K562 (cell line): ENCODE measurements around the gene SYNM. TPM values are rescaled to one million over a fixed set of nuclear protein-coding genes. Genes with fewer than 3 reads are reported as not detected.

Source experiments
- ATAC-seq: fragments of 200-7000 bp; cut with Tn5 transposase; 3 replicates; pipeline ENCODE4 v1.9.1; 2020; ENCODE audit warnings: moderate library complexity
- BruUV-seq: library from RNA; stranded (reverse); fragments of 400-500 nt; replicated peaks from 2 replicates; lab custom pipeline; 2021; lab: Mats Ljungman, UMichigan
- CTCF ChIA-PET: fragments of 300-600 bp; formaldehyde crosslinking; extraction: SDS; loops from one replicate; lab custom pipeline; 2021; ENCODE audit warnings: low intra/inter-chr PET ratio; lab: Yijun Ruan, JAX
- POLR2A ChIA-PET: fragments of 300-600, 350-650 bp; sonication (Branson Sonifier 250); formaldehyde crosslinking; extraction: SDS; loops from one replicate; lab custom pipeline; 2021; ENCODE audit warnings: antibody characterized with exemption, inconsistent platforms; lab: Yijun Ruan, JAX
- DNase-seq, 4 experiments: peaks; one replicate each; pipeline versions ENCODE4 v3.0.0 to v3.0.0-alpha.2; 2011 to 2018; ENCODE audit warnings: low spot score in 3 of 4, mixed read lengths in 3 of 4; ENCODE audit errors: extremely low read depth in 1 of 4
- FAIRE-seq: peaks from 2 replicates; lab custom pipeline; 2011; peaks lifted over from hg19 to GRCh38; lab: Jason Lieb, UNC
- H2AFZ ChIP-seq: 2 replicates; pipeline ENCODE4 v1.6.0; 2011; ENCODE audit warnings: low read depth, low read length, control low read depth, inconsistent platforms
- H3K27ac ChIP-seq: fragments of 200-600 bp; 3 replicates; pipeline ENCODE4 v1.8.0; 2011; ENCODE audit warnings: low read depth, mild to moderate bottlenecking, control low read depth, inconsistent platforms, low read length, moderate library complexity, mixed read lengths; ENCODE audit errors: extremely low read depth
- H3K27me3 ChIP-seq, 2 experiments: fragments of 300-600 bp in 1 of 2; 2 replicates in 1 of 2; 3 replicates in 1 of 2; pipeline versions ENCODE4 v1.6.0 to v1.8.0; 2011; ENCODE audit warnings: inconsistent platforms in 2 of 2, low read length in 2 of 2, mild to moderate bottlenecking in 1 of 2, mixed read lengths in 1 of 2, moderate library complexity in 1 of 2; ENCODE audit not compliant: control insufficient read depth in 2 of 2, insufficient read depth in 2 of 2
- H3K36me3 ChIP-seq: fragments of 300-600 bp; 3 replicates; pipeline ENCODE4 v1.8.0; 2011; ENCODE audit warnings: mild to moderate bottlenecking, low read length, inconsistent platforms; ENCODE audit not compliant: control insufficient read depth, insufficient read depth
- H3K4me1 ChIP-seq, 2 experiments: fragments of 200-600 bp in 1 of 2; replicated peaks in 1 of 2; 2 replicates in 1 of 2; 3 replicates in 1 of 2; pipeline versions ENCODE4 v1.5.1 to v1.8.0; 2011; ENCODE audit warnings: inconsistent platforms in 2 of 2, low read length in 2 of 2, mild to moderate bottlenecking in 1 of 2, mixed read lengths in 1 of 2, moderate library complexity in 1 of 2; ENCODE audit not compliant: control insufficient read depth in 2 of 2, insufficient read depth in 2 of 2
- H3K4me2 ChIP-seq: 2 replicates; pipeline ENCODE4 v1.6.1; 2011; ENCODE audit warnings: low read length, control low read depth, inconsistent platforms, mixed read lengths; ENCODE audit not compliant: insufficient read depth
- H3K4me3 ChIP-seq: fragments of 200-600 bp; sonication (generic), shearing (Covaris generic); 2 replicates; pipeline ENCODE4 v1.5.1; 2016; ENCODE audit warnings: control low read depth, inconsistent platforms
- H3K79me2 ChIP-seq: fragments of 200-600 bp; 3 replicates; pipeline ENCODE4 v1.8.0; 2011; ENCODE audit warnings: low read length, inconsistent platforms; ENCODE audit not compliant: control insufficient read depth, insufficient read depth
- H3K9ac ChIP-seq, 2 experiments: 2 replicates each; pipeline versions ENCODE4 v1.6.0 to v1.6.1; 2011; ENCODE audit warnings: low read depth in 2 of 2, low read length in 2 of 2, control low read depth in 1 of 2, inconsistent platforms in 1 of 2, mild to moderate bottlenecking in 1 of 2, mixed read lengths in 1 of 2; ENCODE audit not compliant: insufficient read depth in 1 of 2
- H3K9me1 ChIP-seq: one replicate; pipeline ENCODE4 v1.6.0; 2011; ENCODE audit warnings: inconsistent platforms, mild to moderate bottlenecking, low read length, moderate library complexity; ENCODE audit not compliant: control insufficient read depth, insufficient read depth
- H3K9me3 ChIP-seq: replicated peaks from 2 replicates; pipeline ENCODE4 v1.5.1; 2011; ENCODE audit warnings: low read depth, low read length, inconsistent platforms; ENCODE audit not compliant: control insufficient read depth, insufficient read depth
- H4K20me1 ChIP-seq: replicated peaks from 2 replicates; pipeline ENCODE4 v1.6.1; 2011; ENCODE audit warnings: low read length, inconsistent platforms, mixed read lengths; ENCODE audit not compliant: control insufficient read depth, insufficient read depth
- BHLHE40 ChIP-seq: IDR thresholded peaks from 2 replicates; pipeline ENCODE4 v1.6.1; 2011; ENCODE audit warnings: low read length, improper control_type of control experiment
- BRD9 ChIP-seq: fragments of 450-650 bp; IDR thresholded peaks from 2 replicates; pipeline ENCODE4 v1.6.1; 2018; ENCODE audit warnings: low read depth; ENCODE audit not compliant: partially characterized antibody
- CBX8 ChIP-seq: fragments of 200-600 bp; sonication (generic); IDR thresholded peaks from 2 replicates; pipeline ENCODE4 v1.6.1; 2012; ENCODE audit warnings: borderline replicate concordance, mixed run types, low read depth, mild to moderate bottlenecking, moderate library complexity, mixed read lengths, low read length, control low read depth, inconsistent platforms; ENCODE audit not compliant: poor library complexity, severe bottlenecking; ENCODE audit errors: extremely low read depth
- CC2D1A ChIP-seq: fragments of 450-650 bp; IDR thresholded peaks from 2 replicates; pipeline ENCODE4 v1.6.1; 2017; ENCODE audit warnings: mild to moderate bottlenecking
- FOXP1 ChIP-seq: sonication (generic); formaldehyde crosslinking; IDR thresholded peaks from 2 replicates; pipeline ENCODE4 v1.8.0; 2022; ENCODE audit warnings: mild to moderate bottlenecking, missing genetic modification reagents
- FUS ChIP-seq: fragments of 200-400 bp; formaldehyde crosslinking; optimal IDR thresholded peaks from 2 replicates; pipeline ENCODE3; 2017; ENCODE audit warnings: low read depth, low read length
- MTA2 ChIP-seq: fragments of 450-650 bp; IDR thresholded peaks from 2 replicates; pipeline ENCODE4 v1.6.1; 2016; ENCODE audit warnings: low read depth
- RBM25 ChIP-seq: fragments of 200-400 bp; formaldehyde crosslinking; IDR thresholded peaks from 2 replicates; pipeline ENCODE4 v1.6.1; 2018; ENCODE audit warnings: low read length, low read depth, moderate library complexity; ENCODE audit not compliant: severe bottlenecking
- ZNF668 ChIP-seq: fragments of 250-450 bp; sonication (Bioruptor Pico); IDR thresholded peaks from 2 replicates; pipeline ENCODE4 v1.8.0; 2022; ENCODE audit warnings: mild to moderate bottlenecking, inconsistent platforms
- ZNF76 ChIP-seq: fragments of 250-450 bp; sonication (Bioruptor Pico); IDR thresholded peaks from 2 replicates; pipeline ENCODE4 v1.4.0; 2020; ENCODE audit warnings: mild to moderate bottlenecking, moderate library complexity, borderline replicate concordance
- ZNF764 ChIP-seq: fragments of 250-450 bp; sonication (Bioruptor Pico); IDR thresholded peaks from 2 replicates; pipeline ENCODE4 v1.4.0; 2020; ENCODE audit warnings: low read depth, mild to moderate bottlenecking, moderate library complexity
- ZNF780A ChIP-seq: fragments of 250-450 bp; sonication (Bioruptor Pico); IDR thresholded peaks from 2 replicates; pipeline ENCODE4 v1.5.0; 2021; ENCODE audit warnings: mild to moderate bottlenecking
- WGBS: fragments of 100-300 bp; shearing (Covaris generic); methylation state at CpG from one replicate; pipeline ENCODE4 v1.1.6; 2016; ENCODE audit warnings: low coverage, mixed read lengths; ENCODE audit not compliant: insufficient coverage; ENCODE audit errors: missing lambda C conversion rate; 5-methylcytosine and 5-hydroxymethylcytosine counted together
- in situ Hi-C: fragments of 300-500 bp; cut with MboI; formaldehyde crosslinking; loops from 4 replicates; pipeline ENCODE4 v1.15.0; 2018; ENCODE audit warnings: inconsistent platforms, mixed read lengths
- intact Hi-C: fragments of 100-400 bp; cut with micrococcal nuclease; formaldehyde crosslinking; loops from 2 replicates; pipeline ENCODE4 v1.14.2; 2022
- polyA plus RNA-seq, 8 experiments: library from polyadenylated mRNA; depleted of rRNA in 4 of 8; stranded (reverse) in 5 of 8; unstranded in 3 of 8; fragments of >200 nt; fragmentation: Nextera tagmentation in 2 of 8; fragmentation: Illumina TruSeq in 1 of 8; extraction: Ambion mirVana in 2 of 8; extraction: Trizol in 1 of 8; gene quantifications; 2 replicates each; pipeline versions ENCODE4 v1.2.1 to v1.2.3, GENCODE V29; 2011 to 2014; ENCODE audit warnings: inconsistent platforms in 1 of 8, missing spikeins in 1 of 8
- total RNA-seq, 7 experiments: library from RNA; depleted of rRNA in 6 of 7; stranded (reverse); fragments of >200 nt in 6 of 7; fragmentation: Illumina TruSeq in 2 of 7; extraction: Trizol in 2 of 7; gene quantifications; 2 replicates each; pipeline versions ENCODE4 v1.2.1 to v1.2.3, GENCODE V29; 2011 to 2021; ENCODE audit warnings: low replicate concordance in 1 of 7
- TF ChIP-seq, protein P1 (sequence below): fragments of 250-450 bp; sonication (Bioruptor Pico); IDR thresholded peaks from 2 replicates; pipeline ENCODE4 v1.5.0; 2021
- TF ChIP-seq, protein P2 (sequence below): fragments of 250-450 bp; sonication (Bioruptor Pico); IDR thresholded peaks from 2 replicates; pipeline ENCODE4 v1.4.0; 2020; ENCODE audit warnings: mild to moderate bottlenecking, moderate library complexity

SYNM gene
- total and polyA plus RNA-seq, 9 of the 15 experiments (the other 6 are each of a cell fraction or from before 2014, with no cell fraction given) = 0.01 to 0.42 (median 0.13) TPM

DNA sequence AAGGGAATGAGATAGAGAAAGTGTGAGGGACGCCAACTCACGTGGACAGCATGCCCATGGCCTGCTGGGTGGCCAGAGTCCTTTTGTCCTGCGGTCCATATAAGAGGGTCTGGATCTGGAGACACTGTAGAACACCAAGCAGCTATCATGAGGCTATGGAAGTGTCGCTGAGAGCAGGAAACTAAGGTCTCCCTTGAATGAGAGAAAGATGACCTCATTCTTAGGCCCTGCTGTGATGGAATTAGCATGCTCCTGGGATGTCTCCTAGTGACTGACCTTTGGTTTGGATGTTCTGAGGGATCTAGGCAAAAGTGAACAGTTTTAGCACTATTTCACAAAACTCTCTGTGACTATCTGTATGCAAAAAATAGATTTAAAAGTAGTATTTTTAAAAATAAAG lies 34.4 kb downstream of the SYNM start:
- WGBS = 16% methylated on average over 4 of the region's 4 CpGs
- DNase-seq = no peak
- no TSS peak for BruUV-seq
- H3K27ac ChIP-seq = no peak overlapping the region
- H3K4me2 ChIP-seq = no peak overlapping the region
- FAIRE-seq = no peak
- ChIA-PET CTCF (no interaction called here), POLR2A (interaction anchor here (0.9 kb wide), 1 partner anchor 11 kb away, joined by 3 read pairs; no protein-coding TSS in a partner anchor)
- no peaks in the 10 kb centered on the region for H3K4me1 ChIP-seq
- H3K9me3 ChIP-seq = no peaks in the 10 kb centered on the region
- no peaks in the 10 kb centered on the region for H3K79me2 ChIP-seq
- H3K4me3 ChIP-seq = no peak overlapping the region
- in situ Hi-C loops = no loop called here
- no peaks in the 10 kb centered on the region for H3K9me1 ChIP-seq
- intact Hi-C loops = no loop called here
- TF ChIP-seq, protein P1, sequence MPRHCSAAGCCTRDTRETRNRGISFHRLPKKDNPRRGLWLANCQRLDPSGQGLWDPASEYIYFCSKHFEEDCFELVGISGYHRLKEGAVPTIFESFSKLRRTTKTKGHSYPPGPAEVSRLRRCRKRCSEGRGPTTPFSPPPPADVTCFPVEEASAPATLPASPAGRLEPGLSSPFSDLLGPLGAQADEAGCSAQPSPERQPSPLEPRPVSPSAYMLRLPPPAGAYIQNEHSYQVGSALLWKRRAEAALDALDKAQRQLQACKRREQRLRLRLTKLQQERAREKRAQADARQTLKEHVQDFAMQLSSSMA (CRISPR knock-in tag) = no peak
- TF ChIP-seq, protein P2, sequence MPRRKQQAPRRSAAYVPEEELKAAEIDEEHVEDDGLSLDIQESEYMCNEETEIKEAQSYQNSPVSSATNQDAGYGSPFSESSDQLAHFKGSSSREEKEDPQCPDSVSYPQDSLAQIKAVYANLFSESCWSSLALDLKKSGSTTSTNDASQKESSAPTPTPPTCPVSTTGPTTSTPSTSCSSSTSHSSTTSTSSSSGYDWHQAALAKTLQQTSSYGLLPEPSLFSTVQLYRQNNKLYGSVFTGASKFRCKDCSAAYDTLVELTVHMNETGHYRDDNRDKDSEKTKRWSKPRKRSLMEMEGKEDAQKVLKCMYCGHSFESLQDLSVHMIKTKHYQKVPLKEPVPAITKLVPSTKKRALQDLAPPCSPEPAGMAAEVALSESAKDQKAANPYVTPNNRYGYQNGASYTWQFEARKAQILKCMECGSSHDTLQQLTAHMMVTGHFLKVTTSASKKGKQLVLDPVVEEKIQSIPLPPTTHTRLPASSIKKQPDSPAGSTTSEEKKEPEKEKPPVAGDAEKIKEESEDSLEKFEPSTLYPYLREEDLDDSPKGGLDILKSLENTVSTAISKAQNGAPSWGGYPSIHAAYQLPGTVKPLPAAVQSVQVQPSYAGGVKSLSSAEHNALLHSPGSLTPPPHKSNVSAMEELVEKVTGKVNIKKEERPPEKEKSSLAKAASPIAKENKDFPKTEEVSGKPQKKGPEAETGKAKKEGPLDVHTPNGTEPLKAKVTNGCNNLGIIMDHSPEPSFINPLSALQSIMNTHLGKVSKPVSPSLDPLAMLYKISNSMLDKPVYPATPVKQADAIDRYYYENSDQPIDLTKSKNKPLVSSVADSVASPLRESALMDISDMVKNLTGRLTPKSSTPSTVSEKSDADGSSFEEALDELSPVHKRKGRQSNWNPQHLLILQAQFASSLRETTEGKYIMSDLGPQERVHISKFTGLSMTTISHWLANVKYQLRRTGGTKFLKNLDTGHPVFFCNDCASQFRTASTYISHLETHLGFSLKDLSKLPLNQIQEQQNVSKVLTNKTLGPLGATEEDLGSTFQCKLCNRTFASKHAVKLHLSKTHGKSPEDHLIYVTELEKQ (CRISPR knock-in tag) = no peak
- no peak for TF ChIP-seq MTA2
- no peak for TF ChIP-seq RBM25
- no peak for TF ChIP-seq ZNF780A
- TF ChIP-seq BHLHE40 = no peak
- no peak for TF ChIP-seq ZNF764 (CRISPR knock-in tag)
- no peak for TF ChIP-seq FOXP1 (CRISPR knock-in tag)
- TF ChIP-seq BRD9 = no peak
- TF ChIP-seq ZNF668 (CRISPR knock-in tag) = no peak
- TF ChIP-seq FUS = no peak
- no peak for TF ChIP-seq CC2D1A
- no peak for TF ChIP-seq ZNF76 (CRISPR knock-in tag)
- TF ChIP-seq CBX8 = no peak
- TF ChIP-seq, all 486 proteins: peak for 0
- peaks cover 5 to 13% of the 10 kb centered on the region in 2 experiments; a peak in 4 of 5 replicates for H3K27me3 ChIP-seq
- no peaks in the 10 kb centered on the region; the same call in 1 of the 2 replicates for H4K20me1 ChIP-seq
- ATAC-seq = no peak
- no peak overlapping the region for H2AFZ ChIP-seq
- no peaks in the 10 kb centered on the region for H3K36me3 ChIP-seq
- H3K9ac ChIP-seq = no peak overlapping the region
